ENCODE measurements around the gene ARID5B. TPM values are rescaled to one million over a fixed set of nuclear protein-coding genes. Genes with fewer than 3 reads are reported as not detected.

Gene ARID5B
- polyA plus RNA-seq, 1 of the 3 experiments (the other 2 are of a cell fraction) = 10.9 TPM

GRCh38 chr10:62136931-62137330 is 235.4 kb downstream of the ARID5B start:
- peaks cover 9% of the 10 kb centered on the region for H3F3A ChIP-seq (replicated peaks; ENCODE audit: insufficient read depth)
- no peaks in the 10 kb centered on the region for H3K9me2 ChIP-seq
- H3K79me2 ChIP-seq (ENCODE audit: insufficient read depth) = no peaks in the 10 kb centered on the region
- H3K4me3 ChIP-seq (ENCODE audit: low read depth in 2 of 2, low read length in 1 of 2) = no peak overlapping the region
- TF ChIP-seq SIN3A (IDR thresholded peaks at IDR 0.05; ENCODE audit: borderline replicate concordance, low read depth, low read length) = no peak
- TF ChIP-seq PBX3 (IDR thresholded peaks at IDR 0.05) = no peak
- TF ChIP-seq CTCF (IDR thresholded peaks at IDR 0.05) = no peak
- no peak for TF ChIP-seq NFIC (IDR thresholded peaks at IDR 0.05; ENCODE audit: borderline replicate concordance)
- TF ChIP-seq TEAD4 (IDR thresholded peaks at IDR 0.05; ENCODE audit: borderline replicate concordance, insufficient read depth) = no peak
- TF ChIP-seq RCOR1 (IDR thresholded peaks at IDR 0.05; ENCODE audit: low read length) = no peak
- TF ChIP-seq TCF12 (IDR thresholded peaks at IDR 0.05) = no peak
- no peak for TF ChIP-seq MAX (IDR thresholded peaks at IDR 0.05; ENCODE audit: low read depth)
- TF ChIP-seq REST (IDR thresholded peaks at IDR 0.05; ENCODE audit: low read depth, low read length) = no peak
- TF ChIP-seq YY1 (IDR thresholded peaks at IDR 0.05; ENCODE audit: low read depth) = no peak
- no peak for TF ChIP-seq MXI1 (IDR thresholded peaks at IDR 0.05; ENCODE audit: low read depth, low read length)
- no peak for TF ChIP-seq RAD21 (IDR thresholded peaks at IDR 0.05; ENCODE audit: low read length)
- no peak for TF ChIP-seq EP300 (IDR thresholded peaks at IDR 0.05; ENCODE audit: borderline replicate concordance in 1 of 2, low read depth in 1 of 2, low read length in 1 of 2)
- no peak for TF ChIP-seq MEF2A (IDR thresholded peaks at IDR 0.05; ENCODE audit: borderline replicate concordance, low read depth)
- no peak for TF ChIP-seq SMC3 (IDR thresholded peaks at IDR 0.05; ENCODE audit: low read depth, low read length)
- no peak for TF ChIP-seq USF1 (IDR thresholded peaks at IDR 0.05; ENCODE audit: borderline replicate concordance, low read depth)
- TF ChIP-seq GATA2 (CRISPR knock-in tag; IDR thresholded peaks at IDR 0.05) = no peak
- TF ChIP-seq JUND (IDR thresholded peaks at IDR 0.05) = no peak
- no peak for TF ChIP-seq FOSL2 (IDR thresholded peaks at IDR 0.05; ENCODE audit: borderline replicate concordance, low read depth)
- H3K9me3 ChIP-seq = no peaks in the 10 kb centered on the region
- POLR2A ChIA-PET = no interaction called here
- no peak overlapping the region for H3K9ac ChIP-seq
- DNase-seq = no peak
- H3K4me1 ChIP-seq (ENCODE audit: control insufficient read depth in 1 of 2, insufficient read depth in 2 of 2, low read depth in 1 of 2, low read length in 1 of 2) = no peaks in the 10 kb centered on the region
- H3K36me3 ChIP-seq (replicated peaks in 1 of 2; ENCODE audit: control insufficient read depth in 1 of 2, insufficient read depth in 2 of 2, low read length in 1 of 2) = no peaks in the 10 kb centered on the region
- H3K4me2 ChIP-seq = no peak overlapping the region
- H4K20me1 ChIP-seq (ENCODE audit: insufficient read depth) = no peaks in the 10 kb centered on the region
- no peak overlapping the region for H2AFZ ChIP-seq (ENCODE audit: low read depth)
- H3K27me3 ChIP-seq (ENCODE audit: insufficient read depth) = no peaks in the 10 kb centered on the region
- CTCF ChIA-PET = no interaction called here
- 76% methylated on average over 3 of the region's 3 CpGs for WGBS (ENCODE audit: low lambda C conversion rate)
- no peak overlapping the region for H3K27ac ChIP-seq (ENCODE audit: low read depth in 2 of 2, low read length in 1 of 2)

Other genes with a start within 250 kb of the ARID5B start
- 0.71 and 0.94 TPM in 2 replicates for gene CABCOCO1, start 238.8 kb upstream of the ARID5B start, polyA plus RNA-seq (2012; rRNA removed)